Measurements from ENCODE around the gene SMCO4.
"Not testable (repeated sequence)": the region's sequence is repeated elsewhere in the genome, so short reads cannot be mapped to it uniquely, and the experiment has no call there.

Gene SMCO4

DNA sequence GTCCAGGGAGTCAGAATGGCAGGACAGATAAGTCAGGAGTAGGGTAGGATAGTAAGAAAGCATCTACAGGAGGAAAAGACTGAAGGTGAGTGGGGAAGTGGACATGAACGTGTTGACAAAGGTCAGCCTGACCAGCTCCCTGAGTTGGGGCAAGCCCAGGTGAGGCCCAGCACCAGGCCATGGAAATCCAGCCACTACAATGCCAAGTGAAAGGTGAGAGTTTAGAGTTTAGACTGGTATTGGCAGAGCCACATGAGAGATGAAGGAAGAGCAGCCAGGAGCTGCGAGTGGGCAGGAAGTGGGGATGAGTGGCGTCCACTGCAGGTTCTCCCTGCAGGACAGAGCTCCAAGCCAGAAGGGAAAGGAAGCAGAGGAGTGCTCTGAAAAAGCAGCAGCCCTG is 16.5 kb upstream of the SMCO4 start:
- DNase-seq, result no peak

DNA sequence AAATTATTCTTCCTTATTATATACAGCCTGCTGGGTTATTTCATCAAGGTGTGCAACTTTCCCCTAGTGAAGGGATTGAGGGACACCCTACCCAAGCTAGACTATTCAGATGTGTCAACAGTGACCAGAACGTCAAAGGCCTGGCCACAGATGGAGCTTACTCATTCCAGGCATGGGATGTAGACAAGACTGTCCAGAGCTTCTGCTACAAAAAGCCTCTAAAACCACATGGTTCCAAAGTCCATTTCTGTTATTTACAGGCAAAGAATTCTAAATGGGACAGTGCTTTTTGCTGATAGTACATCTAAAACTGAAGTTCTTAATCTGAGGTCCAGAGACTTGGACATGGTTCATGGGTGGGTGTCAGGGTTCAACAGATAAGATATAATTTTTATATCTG is 9.7 kb upstream of the SMCO4 start:
- no peak for DNase-seq

DNA sequence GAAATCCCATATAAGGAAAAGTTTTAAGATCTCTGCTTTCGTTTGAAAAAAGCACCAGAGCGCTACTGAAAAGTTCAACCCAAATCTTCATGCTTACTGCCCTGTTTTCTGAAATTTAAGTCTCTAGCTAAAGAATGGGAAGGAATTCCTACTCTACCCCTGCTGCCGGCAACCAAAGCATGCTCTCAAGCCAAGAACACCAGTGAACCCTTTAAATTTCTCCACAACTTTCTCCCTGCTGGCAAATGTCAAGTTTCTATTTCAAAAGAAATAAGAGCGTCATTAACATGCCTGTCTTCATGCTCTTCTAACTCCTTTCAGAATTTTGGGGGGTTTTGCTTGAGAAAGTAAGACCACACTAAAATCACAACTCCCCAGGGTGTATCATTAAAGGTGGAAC is 6.8 kb upstream of the SMCO4 start:
- DNase-seq, result no peak

DNA sequence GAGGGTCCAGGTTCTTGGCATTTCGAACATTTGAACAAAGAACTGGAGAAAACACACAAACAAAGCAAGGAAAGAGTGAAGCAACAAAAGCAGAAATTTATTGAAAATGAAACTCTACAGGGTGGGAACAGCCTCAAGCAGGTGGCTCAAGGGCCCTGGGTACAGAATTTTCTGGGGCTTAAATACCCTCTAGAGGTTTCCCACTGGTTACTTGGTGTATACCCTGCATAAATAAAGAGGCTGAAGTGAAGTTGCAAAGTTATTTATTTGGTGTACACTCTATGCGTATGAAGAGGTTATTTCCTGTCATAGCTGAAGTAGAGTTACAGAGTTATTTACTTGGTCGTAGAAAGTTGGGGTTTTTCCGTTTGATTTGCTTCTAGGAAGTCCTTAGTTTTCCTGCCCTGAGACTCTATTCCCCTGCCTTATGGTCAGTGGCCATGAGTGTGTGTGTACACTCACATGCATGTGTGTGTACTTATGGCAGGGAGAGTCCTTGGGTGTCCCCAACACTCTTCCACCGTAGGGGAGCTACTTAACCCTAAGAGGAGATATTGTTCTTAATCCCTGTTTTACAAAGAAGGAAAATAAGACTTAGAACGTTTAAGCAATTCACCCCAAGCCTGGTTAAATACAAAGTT is 5.6 kb upstream of the SMCO4 start:
- no peak for DNase-seq

DNA sequence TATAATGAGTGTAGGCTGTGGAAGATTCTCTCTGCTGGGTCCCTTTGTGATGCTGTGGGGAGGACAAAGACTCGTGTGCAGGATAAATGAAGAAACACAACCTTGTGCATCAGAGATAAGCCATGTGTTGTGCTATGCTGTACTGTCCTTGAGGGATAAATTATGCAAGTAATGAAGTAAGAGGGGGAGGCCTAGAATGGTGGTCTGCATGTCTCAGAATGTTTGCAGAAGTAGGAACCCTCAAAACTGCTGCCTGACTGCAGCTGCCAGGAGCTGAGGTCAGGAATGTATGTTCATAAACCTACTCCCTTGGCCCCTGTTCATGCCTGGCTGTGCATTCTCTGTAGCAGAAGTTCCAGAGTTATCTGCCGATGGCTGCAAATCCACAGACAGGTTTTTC is 4.6 kb upstream of the SMCO4 start:
- DNase-seq, result no peak

DNA sequence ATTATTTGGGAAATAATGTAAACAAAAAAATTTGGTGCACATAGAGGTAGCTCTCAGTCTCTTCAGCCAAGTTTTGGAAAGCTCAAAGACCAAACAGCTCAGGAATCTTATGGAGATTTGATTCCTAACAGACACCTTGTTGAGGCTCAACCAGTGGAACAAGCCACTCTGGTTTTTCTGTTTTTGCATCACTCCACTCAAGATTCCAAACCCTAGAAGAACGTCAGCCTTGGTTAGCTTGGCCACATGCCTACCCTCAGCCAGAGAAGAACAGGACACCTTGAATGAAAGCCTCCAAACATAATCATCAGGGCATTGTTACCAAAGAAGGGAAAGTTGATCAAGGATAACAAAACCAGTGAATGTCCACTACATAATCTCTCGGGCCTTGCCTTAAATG is 3.8 kb upstream of the SMCO4 start:
- DNase-seq, result no peak

DNA sequence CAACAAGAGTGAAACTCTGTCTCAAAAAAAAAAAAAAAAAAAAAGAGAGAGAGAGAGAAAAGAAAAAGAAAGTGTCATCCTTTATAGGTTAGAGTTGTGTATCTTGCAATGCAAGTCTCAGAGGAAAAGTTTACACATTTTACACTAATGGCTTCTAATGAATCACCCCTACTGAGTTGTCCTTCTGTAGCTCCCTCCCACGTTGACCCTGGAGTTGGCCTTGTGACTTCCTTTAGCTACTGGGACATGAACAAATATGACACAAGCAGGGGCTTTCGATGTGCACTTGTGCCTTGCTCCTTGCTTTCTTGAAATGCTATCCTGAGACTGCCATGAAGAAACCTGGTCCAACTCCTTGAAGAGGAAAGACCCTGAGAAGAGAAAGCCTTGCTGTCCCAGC is 2.4 kb upstream of the SMCO4 start:
- no peak for DNase-seq

DNA sequence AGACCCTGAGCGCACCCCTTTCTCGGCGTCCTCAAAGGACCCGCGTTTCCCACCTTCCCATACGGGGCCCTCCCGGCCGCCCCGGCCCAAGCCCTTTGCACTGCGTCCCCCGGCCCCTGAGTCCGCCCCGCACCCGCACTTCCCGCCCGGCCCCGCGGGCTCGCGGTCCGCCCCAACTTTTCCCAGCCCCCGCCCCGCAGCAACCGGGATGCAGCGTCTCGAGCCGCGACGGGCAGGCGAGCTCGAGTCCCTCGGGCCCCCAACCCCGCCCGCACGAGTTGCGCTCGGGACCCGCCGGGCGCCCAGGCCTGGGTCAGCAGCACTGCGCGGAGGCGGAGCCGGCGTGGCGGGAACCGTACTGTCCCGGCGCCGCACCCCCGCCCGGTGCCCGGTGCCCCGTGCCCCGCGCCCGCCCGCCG is 371 bp downstream of the SMCO4 start:
- DNase-seq, result no peak

DNA sequence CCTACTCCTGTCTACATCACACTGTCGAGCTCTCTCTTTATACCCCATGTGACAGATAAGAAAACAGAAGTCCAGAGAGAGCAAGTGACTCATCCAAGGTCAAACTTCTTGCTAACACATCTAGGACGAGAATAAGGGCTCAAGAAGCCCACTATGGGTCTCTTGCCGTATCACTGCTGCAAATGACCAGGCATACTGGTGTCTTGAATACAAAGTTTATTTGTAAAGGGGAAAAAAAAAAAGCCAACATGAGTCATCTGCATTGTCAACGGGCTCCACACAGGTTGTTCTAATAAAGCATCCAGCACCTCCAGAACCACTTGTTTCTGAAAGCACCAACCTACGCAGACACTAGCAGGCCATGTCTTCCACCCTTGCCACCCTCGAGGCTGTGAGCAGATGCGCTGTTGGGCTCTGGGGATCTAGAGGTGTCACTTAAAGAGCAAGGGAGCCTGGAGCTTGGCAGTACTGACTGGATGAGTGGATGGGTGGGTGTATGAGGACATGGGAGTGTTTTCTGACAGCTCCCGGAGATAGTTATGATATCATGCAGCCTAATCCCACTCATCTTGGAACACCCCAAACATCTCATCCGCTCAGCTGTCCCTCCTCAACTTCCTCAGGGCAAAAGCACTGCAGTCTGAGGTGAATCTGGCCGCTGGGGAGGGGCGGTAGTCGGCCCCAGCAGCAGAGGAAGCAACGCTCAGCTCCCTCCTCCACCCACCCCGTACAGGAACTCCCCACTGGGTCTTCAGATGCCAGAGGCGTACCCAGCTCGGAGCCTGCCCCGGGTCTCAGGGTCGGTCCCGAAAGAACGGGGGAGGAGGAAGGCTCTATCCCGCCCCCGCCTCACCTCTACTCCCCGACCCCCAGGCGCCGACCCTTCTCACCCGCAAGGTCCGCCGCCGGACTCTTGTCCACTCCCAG is 1.0 kb downstream of the SMCO4 start:
- DNase-seq, result peak; percentile 40 to 49

DNA sequence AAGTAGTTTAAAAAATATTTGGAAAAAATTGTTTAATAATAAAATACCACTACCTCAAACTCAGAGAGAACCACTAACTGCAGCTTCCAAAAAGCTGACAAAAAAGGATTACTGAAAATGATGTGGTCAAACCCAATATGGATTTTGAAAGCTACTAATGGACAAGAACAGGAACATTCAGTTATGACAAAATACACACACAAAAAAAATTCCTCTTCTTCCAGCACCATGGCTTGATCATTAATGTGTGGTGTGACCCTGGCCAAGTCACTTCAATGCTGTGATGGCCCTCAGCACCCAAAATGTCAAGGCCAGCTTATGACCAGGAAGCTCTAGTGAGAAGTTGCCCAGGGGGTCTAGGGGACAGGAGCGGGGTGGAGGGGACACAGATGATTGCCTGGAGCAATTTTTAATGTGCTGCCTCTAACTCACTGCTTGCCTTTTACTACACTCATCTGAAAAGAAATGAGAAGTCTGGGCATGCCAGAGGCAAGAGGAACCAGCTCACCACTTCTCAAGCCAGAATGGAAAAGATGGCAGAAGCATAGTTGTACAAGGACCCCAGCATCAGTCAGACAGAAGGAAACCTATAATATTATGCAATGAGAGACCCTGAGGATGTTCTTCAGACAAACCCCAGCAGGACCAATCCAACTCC is 2.2 kb downstream of the SMCO4 start:
- DNase-seq, result no peak

DNA sequence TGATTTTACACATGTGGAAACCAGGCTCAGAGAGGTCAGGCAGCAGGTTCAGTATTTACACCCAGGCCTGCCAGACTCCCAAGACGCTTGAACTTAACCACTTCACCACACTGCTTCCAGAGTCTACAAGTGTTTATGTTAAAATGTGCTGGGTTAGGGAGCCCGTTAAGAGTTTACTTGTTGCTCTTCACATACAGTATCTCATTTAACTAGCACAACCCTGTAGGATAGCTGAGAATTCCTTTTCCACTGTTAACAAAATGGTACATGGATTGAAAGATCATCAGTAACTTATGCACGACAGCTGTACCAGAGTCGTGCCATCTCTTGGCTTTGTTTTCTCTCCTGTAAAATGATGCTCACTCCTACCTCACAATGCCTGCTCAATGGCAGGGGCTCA is 2.9 kb downstream of the SMCO4 start:
- DNase-seq, result no peak

DNA sequence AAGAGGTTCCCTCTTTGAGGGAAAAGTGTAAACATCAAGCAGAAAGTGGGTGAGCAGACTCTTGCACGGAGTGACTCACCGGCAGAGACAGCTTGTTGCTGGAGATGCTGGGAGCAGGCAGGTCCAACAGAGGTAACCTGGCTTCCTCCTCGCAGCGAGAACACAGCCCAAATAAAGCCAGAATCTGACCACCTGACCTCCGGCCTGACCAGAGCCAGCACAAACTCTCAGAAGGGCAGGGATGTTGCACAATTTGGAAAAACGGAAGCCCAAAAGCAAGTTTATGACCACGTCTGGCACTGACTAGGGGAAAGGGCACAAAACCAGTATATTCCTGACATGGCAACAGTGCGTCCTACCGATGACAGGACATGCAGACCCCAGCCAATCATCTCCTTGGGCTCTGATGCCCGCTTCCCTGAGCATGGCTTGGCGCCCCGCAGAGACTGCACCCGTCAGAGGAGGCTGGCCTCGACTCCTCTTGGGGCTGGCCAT is 5.4 kb downstream of the SMCO4 start:
- peak in 1 of 2 donors; percentile 26 for DNase-seq

DNA sequence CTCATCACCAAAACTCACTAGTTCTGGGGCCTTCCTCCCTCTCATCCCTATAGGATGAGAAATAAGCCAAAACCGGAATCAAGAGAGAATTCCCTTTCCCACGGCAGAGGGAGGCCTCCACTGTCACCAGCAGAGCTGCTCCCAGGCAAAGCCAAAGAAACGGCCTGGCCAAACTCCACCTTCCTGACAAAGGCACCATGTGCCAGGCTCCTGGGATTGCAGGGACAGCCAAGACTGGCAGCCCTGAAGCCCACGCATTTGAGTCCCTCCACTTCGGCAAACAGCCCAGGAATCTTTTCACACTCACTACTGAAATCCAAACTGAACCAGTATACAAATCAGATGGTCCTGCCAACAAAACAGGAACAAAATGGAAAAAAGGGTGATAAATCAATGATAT is 6.1 kb downstream of the SMCO4 start:
- DNase-seq, result no peak

DNA sequence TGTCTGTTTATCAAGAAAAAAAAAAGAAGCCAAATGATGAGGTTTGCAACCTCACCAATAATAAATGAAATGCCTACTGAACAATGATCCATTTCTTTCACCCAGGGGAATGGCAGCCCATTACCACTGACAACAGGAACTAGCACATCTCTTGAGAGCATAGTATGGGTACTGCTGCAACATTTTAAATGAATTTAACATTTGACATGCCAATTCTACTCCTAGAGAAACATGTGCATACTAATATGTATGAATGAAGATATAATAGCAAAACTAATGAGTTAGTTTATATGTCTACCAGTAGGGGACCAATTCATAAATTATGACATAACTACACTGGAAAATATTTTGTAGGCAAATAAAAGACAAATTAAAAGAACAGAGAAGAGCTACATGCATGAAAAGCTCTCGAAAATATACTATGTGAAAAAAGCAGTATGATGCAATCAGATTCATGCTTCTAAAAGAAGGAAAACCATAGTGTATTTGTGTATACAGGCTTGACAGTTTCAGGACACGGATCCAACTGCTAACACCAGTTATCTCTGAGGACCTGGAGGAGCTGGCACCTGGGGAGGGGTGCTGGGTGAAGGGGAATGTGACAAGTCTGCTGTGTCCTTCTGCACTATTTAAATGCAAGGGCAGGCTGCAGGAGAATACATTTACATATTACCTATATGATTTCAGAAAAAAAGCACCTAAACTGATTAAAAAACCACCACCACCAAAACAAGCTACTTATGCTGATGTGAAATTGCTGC is 6.9 kb downstream of the SMCO4 start:
- DNase-seq, result no peak

DNA sequence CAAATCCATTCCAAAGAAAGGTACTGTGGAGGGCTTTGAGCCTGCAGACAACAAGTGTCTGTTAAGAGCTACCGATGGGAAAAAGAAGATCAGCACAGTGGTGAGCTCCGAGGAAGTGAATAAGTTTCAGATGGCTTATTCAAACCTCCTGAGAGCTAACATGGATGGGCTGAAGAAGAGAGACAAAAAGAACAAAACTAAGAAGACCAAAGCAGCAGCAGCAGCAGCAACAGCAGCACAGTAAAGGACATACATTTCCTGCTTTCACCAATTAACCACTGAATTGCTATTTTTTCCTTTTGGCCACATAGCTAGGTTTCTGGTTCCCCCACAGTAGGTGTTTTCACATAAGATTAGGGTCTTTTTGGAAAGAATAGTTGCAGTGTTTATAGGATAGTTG is 7.6 kb downstream of the SMCO4 start:
- not testable (repeated sequence) for DNase-seq

DNA sequence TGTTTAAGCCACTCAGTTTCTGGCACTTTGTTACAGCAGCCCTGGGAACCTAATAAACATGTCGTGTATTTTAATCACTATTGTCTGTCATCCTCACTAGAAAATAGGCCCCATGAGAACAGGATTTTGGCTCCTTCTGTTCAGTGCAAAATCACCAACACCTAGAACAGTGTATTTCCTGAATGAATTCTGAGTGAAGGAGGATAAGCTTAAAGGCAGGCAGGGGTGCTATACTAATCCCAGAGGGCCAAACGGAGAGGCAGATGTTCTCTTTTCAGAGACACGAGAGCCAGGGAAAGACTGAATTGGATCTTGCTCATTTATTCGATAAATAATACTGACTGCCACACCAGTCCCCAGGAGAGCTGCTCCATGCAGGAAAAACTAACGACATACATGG is 10.4 kb downstream of the SMCO4 start:
- no peak for DNase-seq

DNA sequence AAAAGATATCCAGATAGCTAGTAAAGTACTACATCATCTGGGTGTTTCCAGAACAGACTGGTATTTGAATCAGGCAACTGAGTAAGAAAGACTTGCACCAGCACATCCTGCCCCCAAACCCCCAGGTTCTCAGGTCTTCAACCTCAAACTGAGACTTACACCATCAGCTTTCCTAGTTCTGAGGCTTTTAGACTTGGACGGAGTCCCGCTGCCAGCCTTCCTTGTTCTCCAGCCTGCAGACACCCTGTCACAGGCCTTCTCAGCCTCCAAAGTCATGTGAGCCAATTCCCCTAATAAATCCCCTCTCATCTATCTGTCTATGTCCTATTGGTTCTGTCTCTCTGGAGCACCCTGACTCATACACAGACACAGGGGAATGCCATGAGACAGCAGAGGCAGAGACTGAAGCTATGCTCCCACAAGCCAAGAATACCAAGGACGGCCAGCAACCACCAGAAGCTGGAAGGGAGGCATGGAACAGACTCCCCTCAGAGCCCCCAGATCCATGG is 10.9 kb downstream of the SMCO4 start:
- no peak for DNase-seq

DNA sequence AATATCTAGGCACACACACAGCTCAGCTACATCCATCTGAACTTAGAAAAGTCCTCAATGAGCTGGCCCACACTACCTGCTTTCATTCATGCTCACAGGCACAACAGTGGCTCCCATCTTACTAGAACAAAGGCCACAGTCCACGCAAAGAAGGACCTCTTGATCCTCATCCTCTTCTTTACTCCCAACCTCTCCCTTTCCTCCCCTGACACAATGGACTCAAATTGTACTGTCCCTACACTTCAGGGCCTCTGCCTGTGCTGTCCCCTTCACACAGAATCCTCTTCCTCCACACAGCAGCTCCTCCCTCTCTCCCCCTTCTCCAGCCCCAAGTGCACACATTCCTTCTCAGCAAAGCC is 12.7 kb downstream of the SMCO4 start:
- DNase-seq, result no peak

DNA sequence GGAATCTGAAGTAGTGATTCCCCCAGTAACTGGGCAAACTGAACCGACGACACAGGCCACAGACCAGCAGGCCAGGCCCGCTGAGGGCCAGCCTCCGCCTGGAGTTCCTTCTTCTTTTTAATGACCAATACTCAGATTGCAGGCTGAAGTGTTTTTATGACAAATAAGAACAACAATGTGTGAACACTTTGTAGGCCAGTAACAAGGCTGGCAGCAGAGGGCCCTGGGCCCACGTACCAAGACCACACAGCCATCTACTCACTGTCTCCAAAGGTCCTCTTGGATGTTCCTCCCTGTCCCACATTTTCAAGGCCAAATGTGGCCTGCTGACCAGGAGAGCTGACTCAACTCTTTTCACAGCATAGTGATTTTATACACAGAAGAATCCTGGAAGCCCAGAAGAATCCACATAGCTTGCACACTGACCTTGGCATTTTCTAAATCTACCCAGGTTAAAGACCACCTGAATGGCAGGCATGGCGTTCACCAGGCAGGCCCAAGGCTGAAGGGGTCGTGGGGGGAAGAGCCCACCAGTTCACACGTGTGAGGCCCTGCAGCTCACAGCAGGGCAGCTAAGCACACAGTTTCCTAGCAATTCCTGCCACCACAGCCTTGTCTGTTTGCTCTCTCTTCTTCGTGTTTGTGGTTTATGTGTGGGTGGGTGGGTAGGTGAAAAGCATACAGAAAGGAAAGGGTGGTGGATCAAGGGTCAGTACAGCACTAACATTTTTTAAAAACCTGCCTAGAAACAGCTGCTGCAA is 13.3 kb downstream of the SMCO4 start:
- no peak for DNase-seq

DNA sequence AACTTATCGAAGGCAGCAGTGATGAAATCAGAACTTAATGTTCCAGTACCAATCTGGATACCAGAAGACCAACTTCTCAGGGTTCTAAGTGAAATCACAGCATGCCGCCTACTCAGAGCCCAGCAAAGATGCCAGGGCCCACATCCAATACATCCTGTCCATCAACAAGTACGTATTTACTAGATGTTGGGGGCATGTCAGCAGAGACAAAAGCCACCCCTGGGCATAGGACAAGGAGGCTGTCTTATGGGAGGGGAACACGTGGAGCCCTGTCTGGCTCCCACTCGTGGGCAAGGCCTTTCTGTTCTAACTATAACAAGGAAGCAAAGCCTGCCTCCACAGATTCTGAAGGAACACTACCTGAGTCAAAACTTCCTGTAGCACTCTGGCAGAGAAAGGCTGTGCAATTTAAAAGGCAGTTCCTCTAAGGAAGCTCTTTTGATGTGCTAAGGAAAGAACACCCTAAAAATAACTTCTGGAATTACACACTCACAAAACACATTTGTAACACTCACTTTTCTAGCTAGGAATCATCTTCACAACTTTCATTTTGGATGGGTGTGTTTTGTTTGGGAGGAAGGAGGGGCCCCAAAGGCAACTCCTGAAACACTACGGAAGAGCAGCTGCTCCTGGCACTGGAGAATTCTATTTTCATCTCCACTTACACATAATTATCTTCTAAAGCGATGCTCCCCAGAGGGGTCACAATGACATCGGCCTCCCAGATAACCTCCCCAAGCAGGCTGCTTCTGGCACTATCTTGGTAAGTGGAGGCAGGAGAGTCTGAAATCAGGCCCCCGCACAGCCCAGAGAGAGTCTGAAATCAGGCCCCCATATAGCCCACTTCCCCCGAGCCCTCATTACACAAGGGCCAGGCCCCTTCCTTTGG is 14.2 kb downstream of the SMCO4 start:
- DNase-seq, result no peak

DNA sequence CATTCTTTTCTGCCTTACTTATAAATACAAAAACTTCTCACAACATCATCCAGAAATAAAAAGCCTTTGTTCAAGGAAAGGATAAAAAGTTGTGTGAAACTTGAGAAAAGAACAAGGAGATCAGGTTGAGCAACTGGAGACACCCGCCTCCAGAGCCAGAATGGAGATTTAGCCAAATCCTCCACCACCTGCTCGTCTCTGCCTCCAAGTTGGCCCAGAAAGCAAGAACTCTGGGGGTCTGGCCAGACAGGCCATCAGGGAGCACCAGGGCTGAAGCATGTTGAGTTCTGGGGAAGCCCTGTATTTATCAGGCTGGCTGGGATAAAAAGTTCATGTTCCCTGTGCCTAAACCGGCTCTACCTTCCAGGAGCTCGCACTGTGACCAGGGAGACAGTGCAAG is 14.9 kb downstream of the SMCO4 start:
- no peak for DNase-seq

Measured in CD4-positive, alpha-beta T cell treated with Interferon alpha-2 for 1 hour (primary cell).